GM19467 (cell line): Measurements from ENCODE around the gene NIT2.
A peak's percentile ranks its signal among the peaks of the same experiment; 100 is the strongest.
"Not testable (repeated sequence)": the region's sequence is repeated elsewhere in the genome, so short reads cannot be mapped to it uniquely, and the experiment has no call there.

Source experiments
- ATAC-seq: cut with Tn5 transposase; IDR thresholded peaks from one replicate; pipeline ENCODE4 v1.9.1; 2021; ENCODE audit warnings: mild to moderate bottlenecking, moderate library complexity; ENCODE audit not compliant: unreplicated experiment

The NIT2 gene

DNA sequence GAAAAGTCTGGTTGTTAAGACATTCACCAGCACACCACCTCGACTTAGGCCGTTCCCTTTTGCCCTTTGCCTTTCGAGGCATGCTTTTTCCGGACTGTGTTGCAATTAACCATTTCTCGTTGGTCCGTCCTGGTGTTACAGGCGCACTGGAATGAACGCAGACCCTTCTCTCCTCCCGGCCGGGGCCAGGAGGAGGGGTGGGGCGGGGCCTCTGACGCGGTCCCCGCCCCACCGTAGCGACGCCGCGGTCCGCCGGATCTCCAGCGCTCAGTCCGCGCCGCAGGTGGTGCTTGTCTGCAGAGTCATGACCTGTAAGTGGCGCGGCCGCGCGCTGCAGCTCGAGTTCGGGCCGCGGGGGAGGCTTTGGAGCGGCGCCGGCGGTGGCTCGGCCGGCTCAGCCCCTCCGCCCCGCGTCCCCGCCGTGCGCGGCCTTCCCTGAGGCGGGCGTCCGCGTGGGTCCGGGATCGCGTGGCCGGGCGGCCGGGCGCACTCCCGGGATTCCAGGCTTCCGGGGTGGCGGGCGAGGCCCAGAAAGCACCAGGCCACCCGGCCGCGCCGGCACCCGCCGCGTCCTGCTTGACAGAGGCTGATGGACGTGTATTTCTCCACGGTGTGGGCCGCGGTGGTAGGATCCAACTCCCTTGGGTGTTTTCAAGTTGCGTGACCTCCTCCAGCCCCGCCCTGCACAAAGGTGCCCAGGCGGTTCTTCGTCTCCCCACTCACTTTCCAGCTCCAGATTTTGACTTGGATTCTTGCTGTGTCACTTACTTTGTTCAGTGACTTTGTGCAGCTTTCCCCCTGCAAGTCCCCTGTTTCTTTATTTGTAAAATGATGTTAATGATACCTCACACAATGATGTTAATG is at the start of gene NIT2:
NIT2 (plus strand) TSS at position 270 of the 864 bp plus-strand sequence; CDS start at position 305, 35 bp downstream.
- ATAC-seq, result peak; percentile 97

- ATAC-seq, result no peak
These were observed 46.2 kb upstream of the NIT2 start for GRCh38 chr3:100288288-100288894.

GRCh38 chr3:100289339-100289738 is 45.2 kb upstream of the NIT2 start:
- ATAC-seq, result no peak

DNA sequence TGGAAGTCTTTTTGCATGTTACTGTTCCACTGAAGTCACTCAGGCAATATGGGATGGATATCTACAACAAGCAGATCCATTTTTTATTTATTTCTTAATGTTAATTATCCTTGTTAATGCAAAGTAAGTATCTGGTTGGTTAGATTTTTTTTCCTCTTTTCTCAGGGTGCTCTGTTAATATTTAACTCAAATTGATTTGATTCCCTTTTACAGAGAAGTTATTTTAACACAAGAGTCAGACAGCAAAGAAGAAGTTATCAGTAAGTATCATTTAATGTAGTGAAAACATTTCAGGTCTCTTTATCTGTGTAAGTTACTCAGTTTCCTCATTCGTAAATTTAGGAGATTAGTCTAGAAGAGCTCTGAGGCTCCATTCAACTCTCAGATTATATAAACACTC is 39.5 kb upstream of the NIT2 start:
- ATAC-seq, result no peak

GRCh38 chr3:100297784-100298183 is 36.8 kb upstream of the NIT2 start:
- no peak for ATAC-seq

GRCh38 chr3:100299016-100299415 is 35.5 kb upstream of the NIT2 start:
- no peak for ATAC-seq

- no peak for ATAC-seq
These were observed 27.9 kb upstream of the NIT2 start for GRCh38 chr3:100306695-100307094.

DNA sequence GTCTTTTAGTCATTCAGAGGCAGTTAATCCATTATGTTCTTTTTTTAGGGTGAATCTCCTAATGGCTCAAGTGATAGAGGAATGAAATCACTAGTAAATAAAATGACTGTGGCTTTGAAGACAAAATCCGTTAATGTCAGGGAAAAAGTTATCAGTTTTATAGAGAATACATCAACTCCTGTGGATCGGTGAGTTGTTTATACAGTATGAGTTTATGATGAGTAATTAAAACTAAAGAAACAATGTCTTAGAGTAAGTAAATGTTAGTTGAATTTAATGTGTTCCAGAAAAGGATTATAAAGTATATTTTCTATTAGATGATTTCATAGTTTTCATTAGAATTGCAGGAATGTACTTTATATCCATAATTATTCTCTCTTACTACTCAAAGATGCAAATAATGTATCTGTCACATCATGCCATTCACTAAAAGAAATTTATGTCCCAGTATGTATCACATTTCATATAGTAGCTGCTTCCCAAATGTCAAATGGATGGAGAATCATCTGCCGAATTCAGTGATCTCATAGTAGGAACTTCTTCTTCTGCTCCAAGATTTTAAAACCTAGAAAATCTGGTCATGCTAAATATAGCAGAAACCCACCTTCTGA is 24.1 kb upstream of the NIT2 start:
- ATAC-seq, result no peak

GRCh38 chr3:100311011-100311410 is 23.5 kb upstream of the NIT2 start:
- no peak for ATAC-seq

DNA sequence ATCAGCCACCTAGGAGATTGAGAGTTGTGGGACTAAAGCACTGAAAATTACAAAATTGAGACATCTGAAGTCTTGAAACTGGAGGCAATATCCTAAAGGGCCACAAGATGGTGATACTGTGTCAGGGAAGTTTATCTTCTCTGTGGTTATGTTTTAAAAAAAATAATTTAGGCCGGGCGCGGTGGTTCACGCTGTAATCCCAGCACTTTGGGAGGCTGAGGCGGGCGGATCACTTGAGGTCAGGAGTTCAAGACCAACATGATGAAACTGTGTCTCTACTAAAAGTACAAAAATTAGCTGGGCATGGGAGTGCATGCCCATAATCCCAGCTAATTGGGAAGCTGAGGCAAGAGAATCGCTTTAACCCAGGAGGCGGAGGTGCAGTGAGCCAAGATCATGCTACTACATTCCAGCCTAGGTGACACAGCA is 17.9 kb upstream of the NIT2 start:
- peak; percentile 63 for ATAC-seq

DNA sequence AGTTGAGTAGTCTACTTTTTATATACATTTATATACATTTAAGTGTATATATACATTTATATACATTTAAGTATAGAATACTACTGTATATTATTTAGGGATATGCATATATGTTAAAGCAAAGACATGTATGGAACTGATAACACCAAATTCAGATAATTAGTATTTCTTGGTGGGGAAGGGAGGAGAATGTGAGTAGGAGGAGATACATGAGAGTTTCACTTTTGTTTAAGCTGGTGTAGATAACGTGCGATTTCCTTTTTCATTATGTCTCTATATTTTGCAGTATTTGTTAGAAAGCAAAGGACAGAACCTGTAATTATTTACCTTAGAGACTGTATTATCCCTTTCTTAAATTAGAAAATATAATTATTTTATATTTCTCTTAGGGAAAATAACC is 16.6 kb upstream of the NIT2 start:
- ATAC-seq, result no peak

DNA sequence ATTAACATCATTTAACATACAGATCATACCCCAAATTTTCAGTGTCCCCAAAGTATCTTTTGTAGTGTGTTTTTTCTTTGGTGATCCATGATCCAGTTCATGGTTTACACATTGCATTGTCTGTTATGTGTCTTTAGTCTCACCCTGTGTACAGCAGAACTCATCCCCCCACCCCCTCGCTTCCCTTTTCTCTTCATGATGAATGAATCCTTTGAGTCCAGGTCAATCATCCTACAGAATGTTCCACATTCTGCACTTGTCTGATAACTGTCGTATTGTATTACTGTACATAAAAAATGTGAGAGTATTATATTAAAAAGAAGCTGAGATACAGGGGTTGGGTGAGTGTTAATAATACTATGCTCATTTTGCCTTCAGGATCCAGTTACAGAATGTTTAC is 14.6 kb upstream of the NIT2 start:
- no peak for ATAC-seq

DNA sequence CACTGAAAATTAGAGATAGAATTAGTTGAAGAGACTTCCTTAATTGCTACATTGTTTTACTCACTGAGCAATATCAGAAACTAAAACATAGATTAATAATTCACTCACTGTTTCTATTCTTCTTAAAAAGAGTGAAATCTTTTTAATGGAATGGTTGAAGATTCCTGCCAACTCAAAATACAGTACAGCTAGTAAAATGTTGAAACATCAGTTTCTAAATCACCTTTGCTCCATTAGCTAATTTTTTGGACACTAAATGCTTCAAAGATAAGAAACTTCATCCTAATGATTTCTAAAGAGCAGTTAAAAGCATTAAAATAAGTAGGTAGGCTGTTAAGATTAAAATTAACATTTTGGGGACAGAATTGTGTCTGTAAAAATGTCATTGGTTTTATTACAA is 10.5 kb upstream of the NIT2 start:
- ATAC-seq, result no peak

DNA sequence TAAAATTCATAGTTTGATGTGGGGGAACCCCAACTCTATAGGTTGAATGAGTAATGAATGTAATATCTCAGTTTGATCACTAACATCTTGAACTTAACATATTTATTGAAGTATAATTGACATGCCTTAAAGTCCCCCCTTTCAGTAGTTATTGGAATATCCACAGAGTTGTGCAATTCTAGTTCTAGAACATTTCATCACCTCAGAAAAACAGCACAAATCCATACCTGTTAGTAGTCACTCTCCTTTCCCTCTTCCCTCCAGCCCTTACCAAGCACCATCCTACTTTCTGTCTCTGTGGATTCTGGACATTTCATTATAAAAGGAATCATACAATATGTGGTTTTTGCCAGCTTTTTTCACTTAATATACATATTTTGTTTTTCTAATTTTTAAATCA is 8.7 kb upstream of the NIT2 start:
- no peak for ATAC-seq

DNA sequence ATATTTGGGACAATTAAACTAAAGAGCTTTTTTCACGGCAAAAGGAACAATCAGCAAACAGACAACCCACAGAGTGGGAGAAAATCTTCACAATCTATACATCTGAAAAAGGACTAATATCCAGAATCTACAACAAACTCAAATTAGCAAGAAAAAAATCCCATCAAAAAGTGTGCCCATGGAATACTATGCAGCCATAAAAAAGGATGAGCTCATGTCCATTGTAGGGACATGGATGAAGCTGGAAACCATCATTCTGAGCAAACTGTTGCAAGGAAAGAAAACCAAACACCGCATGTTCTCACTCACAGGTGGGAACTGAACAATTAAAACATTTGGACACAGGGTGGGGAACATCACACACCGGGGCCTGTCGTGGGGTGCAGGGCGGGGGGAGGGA is 7.2 kb upstream of the NIT2 start:
- ATAC-seq, result not testable (repeated sequence)

DNA sequence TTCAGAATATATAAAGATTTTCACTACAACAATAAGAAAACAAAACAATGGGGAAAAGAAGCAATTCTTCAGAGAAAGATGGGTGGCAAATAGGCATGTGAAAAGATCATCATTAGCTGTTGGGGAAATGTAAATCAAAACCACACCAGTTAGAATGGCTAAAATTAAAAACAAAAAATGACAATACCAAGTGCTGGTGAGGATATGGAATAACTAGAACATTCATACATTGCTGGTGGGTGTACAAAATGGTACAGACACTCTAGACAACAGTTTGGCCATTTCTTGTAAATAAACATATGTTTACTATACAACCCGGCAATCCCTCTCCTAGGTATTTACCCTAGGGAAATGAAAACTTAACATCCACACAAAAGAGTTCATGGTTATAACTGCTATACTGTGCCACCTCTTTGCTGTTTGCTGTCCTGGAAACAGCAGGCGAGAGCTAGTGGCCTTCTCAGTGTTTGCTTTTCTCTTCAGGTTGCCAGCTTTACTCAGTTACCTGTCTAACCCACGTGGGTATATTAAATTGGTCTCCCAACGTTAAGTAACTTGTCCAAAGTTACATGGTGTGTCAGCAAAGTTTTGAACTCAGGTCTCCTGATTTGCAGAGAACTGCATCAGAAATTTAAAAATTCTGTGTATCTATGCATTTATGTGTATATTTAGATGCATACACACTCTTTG is 4.6 kb upstream of the NIT2 start:
- no peak for ATAC-seq

DNA sequence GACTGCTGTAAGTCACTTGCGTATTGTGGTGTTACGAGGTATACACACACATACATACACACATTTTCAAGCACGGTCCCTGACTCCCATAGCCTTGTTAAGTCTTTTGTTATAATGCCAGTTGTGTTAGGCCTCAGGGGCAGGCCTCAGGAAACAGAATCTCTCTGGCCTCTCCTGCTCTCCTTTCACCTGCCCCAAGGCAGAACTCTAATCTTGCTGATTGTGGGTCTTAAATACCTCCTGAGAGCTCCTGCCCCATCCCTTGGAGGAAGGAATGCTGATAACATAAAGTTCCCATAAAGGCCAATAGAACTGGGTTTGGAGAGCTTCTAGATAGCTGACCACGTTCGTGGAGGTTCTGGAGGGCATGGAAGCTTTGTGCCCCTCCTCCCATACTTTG is 3.9 kb upstream of the NIT2 start:
- no peak for ATAC-seq

DNA sequence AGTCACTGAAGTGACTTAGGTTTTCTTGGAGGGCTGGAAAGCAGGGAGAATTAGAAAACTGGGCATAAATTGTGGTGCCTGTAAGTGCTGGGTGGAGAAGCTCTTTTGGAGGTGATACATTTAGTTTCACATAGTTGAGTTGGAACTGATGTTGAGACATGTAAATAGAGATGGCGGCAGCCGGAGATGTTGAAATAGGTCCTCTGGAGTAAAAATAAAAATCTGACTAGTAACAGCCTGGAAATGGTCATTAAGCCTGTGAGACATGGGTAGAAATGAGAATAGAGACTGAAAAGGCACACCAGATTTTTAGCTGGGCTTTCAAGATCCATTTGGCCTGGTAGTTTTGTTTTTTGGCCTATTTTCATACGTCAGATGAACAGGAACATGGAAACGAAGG is 2.9 kb upstream of the NIT2 start:
- ATAC-seq, result no peak

- ATAC-seq, result no peak
These were observed 1.5 kb upstream of the NIT2 start for GRCh38 chr3:100333051-100333450.

GRCh38 chr3:100333970-100334487 is 528 bp upstream of the NIT2 start:
- peak; percentile 13 for ATAC-seq

DNA sequence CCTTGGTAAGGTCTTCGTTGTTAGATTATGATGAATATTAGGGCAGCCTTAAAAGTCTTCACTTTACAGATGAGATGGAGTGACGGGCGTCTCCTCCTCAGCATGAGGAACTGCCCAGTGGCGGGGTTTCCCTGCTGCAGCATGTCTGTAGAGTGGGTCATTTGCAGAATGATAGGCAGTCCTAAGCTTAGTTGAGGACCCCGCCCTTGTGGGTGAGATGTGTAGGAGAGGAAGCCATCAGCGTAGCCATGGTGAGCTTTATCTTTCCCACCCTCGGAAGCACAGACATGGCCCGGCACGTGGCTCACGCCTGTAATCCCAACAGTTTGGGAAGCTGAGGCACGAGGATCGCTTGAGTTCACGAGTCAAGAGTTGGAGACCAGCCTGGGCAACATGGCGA is 877 bp downstream of the NIT2 start:
- peak; percentile 29 for ATAC-seq
